ENCODE data around the gene SLC13A2. TPM values are rescaled to one million over a fixed set of nuclear protein-coding genes. Genes with fewer than 3 reads are reported as not detected.
"Not testable (repeated sequence)": the region's sequence is repeated elsewhere in the genome, so short reads cannot be mapped to it uniquely, and the experiment has no call there.

The SLC13A2 gene
- total RNA-seq, 1 donor from 2014 or later: not detected

- DNase-seq (ENCODE audit: low read depth): no peak
Measured at GRCh38 chr17:28511858-28512461, 38.5 kb downstream of the SLC13A2 start.

- no peak for DNase-seq (ENCODE audit: low read depth)
Measured at GRCh38 chr17:28513476-28513875, 40.0 kb downstream of the SLC13A2 start.

- DNase-seq (ENCODE audit: low read depth): no peak
Measured at GRCh38 chr17:28514561-28515002, 41.1 kb downstream of the SLC13A2 start.

- DNase-seq (ENCODE audit: low read depth): no peak
Measured at GRCh38 chr17:28515518-28515917, 42.1 kb downstream of the SLC13A2 start.

- DNase-seq (ENCODE audit: low read depth): no peak
Measured at GRCh38 chr17:28518132-28518531, 44.7 kb downstream of the SLC13A2 start.

- DNase-seq (ENCODE audit: low read depth): no peak
Measured at GRCh38 chr17:28518578-28518977, 45.1 kb downstream of the SLC13A2 start.

GRCh38 chr17:28519236-28519635, 45.8 kb downstream of the SLC13A2 start:
- DNase-seq (ENCODE audit: low read depth): peak; percentile 45

- no peak for DNase-seq (ENCODE audit: low read depth)
Measured at GRCh38 chr17:28520687-28521086, 47.2 kb downstream of the SLC13A2 start.

GRCh38 chr17:28521311-28522085, 48.1 kb downstream of the SLC13A2 start:
- DNase-seq (ENCODE audit: low read depth): no peak

- not testable (repeated sequence) for DNase-seq (ENCODE audit: low read depth)
Measured at GRCh38 chr17:28522281-28522680, 48.8 kb downstream of the SLC13A2 start.

- no peak for DNase-seq (ENCODE audit: low read depth)
Measured at GRCh38 chr17:28523186-28523585, 49.7 kb downstream of the SLC13A2 start.

- DNase-seq (ENCODE audit: low read depth): no peak
Measured at GRCh38 chr17:28523876-28524275, 50.4 kb downstream of the SLC13A2 start.

GRCh38 chr17:28524476-28525424, 51.3 kb downstream of the SLC13A2 start:
- no peak for DNase-seq (ENCODE audit: low read depth)

- DNase-seq (ENCODE audit: low read depth): peak; percentile 72
Measured at GRCh38 chr17:28526381-28526780, 52.9 kb downstream of the SLC13A2 start.

GRCh38 chr17:28527181-28527681, 53.8 kb downstream of the SLC13A2 start:
- DNase-seq (ENCODE audit: low read depth): no peak

- DNase-seq (ENCODE audit: low read depth): no peak
Measured at GRCh38 chr17:28527859-28528258, 54.4 kb downstream of the SLC13A2 start.

- no peak for DNase-seq (ENCODE audit: low read depth)
Measured at GRCh38 chr17:28528327-28529012, 55.0 kb downstream of the SLC13A2 start.

GRCh38 chr17:28529013-28529400, 55.6 kb downstream of the SLC13A2 start:
- DNase-seq (ENCODE audit: low read depth): no peak

GRCh38 chr17:28530250-28530649, 56.8 kb downstream of the SLC13A2 start:
- no peak for DNase-seq (ENCODE audit: low read depth)

GRCh38 chr17:28530926-28531325, 57.5 kb downstream of the SLC13A2 start:
- no peak for DNase-seq (ENCODE audit: low read depth)

All from myocyte (in vitro differentiated cells).